T-helper 1 cell treated with Interleukin-12 subunit alpha and Interleukin-12 subunit beta and Interleukin-4 antibody, amounts not matched to agents 30 μg/mL and 1 μg/mL, for 36 hours (primary cell): Measurements from ENCODE around the gene ZNF335.
"Not testable (repeated sequence)": the region's sequence is repeated elsewhere in the genome, so short reads cannot be mapped to it uniquely, and the experiment has no call there.

Source experiments
- H3K27ac Mint-ChIP-seq: one replicate; pipeline ENCODE4 v1.8.0; 2021; ENCODE audit warnings: mild to moderate bottlenecking, mixed read lengths
- H3K27me3 Mint-ChIP-seq: one replicate; pipeline ENCODE4 v1.8.0; 2021; ENCODE audit warnings: low read depth, mixed read lengths
- H3K36me3 Mint-ChIP-seq: one replicate; pipeline ENCODE4 v1.8.0; 2021; ENCODE audit warnings: low read depth, mixed read lengths
- H3K4me1 Mint-ChIP-seq: one replicate; pipeline ENCODE4 v1.8.0; 2021; ENCODE audit warnings: low read depth, mixed read lengths
- H3K4me3 Mint-ChIP-seq: one replicate; pipeline ENCODE4 v1.8.0; 2021; ENCODE audit warnings: mild to moderate bottlenecking, moderate library complexity, mixed read lengths
- H3K9me3 Mint-ChIP-seq: one replicate; pipeline ENCODE4 v1.8.0; 2021; ENCODE audit warnings: mixed read lengths

Gene ZNF335

DNA sequence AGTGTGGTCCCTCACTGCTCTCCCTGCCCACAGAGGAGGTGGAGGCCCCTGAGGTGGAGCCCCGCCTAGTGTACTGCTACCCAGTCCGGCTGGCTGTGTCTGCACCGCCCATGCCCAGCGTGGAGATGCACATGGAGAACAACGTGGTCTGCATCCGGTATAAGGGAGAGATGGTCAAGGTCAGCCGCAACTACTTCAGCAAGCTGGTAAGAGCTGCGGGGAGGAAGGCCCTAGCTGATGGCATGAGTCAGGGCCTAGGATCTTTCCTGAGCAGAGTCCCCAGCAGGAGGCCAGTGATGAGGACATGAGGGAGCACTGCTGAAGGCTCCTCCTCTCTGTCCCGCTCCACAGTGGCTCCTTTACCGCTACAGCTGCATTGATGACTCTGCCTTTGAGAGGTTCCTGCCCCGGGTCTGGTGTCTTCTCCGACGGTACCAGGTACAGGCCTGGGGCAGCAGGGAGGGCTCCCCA, 26.3 kb downstream of the ZNF335 start:
- Mint-ChIP-seq H3K27ac (no peak overlapping the region), H3K4me3 (no peak overlapping the region), H3K9me3 (no peaks in the 10 kb centered on the region), H3K27me3 (no peaks in the 10 kb centered on the region), H3K36me3 (peaks cover 30% of the 10 kb centered on the region), H3K4me1 (no peaks in the 10 kb centered on the region)

DNA sequence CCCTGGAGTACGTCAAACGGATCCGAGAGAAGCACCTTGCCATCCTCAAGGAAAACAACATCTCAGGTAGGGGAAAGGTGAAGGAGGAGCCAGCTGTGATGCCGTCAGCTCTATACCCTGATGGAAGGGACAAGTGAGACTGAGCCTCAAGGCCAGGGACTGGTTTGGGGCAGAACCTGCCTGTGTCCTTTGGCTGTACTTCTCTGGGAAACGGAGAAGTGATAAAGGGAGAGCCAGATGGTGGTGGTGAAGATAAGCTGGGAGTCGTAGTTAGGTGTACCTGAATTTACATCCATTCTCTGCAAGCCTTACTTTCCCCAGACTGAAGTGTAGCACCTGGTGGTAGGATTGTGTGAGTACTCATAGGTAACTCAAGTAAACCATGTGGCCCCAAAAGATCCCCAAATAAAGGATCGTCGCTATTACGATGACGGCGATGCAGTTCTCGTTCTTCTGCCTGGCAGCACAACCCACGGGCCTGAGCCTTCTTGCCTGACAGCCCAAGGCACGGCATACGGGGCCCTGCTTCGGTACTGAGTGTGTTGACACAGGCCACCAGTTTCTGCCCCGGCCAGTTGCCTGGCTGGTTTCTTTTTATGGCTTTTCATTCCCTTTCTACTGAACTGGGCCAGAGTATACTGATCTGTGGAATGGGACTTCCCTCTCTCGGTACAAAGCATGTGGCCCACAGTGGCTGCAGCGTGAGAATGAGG, 26.9 kb downstream of the ZNF335 start:
- Mint-ChIP-seq H3K4me3 (no peak overlapping the region), H3K27me3 (no peaks in the 10 kb centered on the region), H3K4me1 (no peaks in the 10 kb centered on the region)

DNA sequence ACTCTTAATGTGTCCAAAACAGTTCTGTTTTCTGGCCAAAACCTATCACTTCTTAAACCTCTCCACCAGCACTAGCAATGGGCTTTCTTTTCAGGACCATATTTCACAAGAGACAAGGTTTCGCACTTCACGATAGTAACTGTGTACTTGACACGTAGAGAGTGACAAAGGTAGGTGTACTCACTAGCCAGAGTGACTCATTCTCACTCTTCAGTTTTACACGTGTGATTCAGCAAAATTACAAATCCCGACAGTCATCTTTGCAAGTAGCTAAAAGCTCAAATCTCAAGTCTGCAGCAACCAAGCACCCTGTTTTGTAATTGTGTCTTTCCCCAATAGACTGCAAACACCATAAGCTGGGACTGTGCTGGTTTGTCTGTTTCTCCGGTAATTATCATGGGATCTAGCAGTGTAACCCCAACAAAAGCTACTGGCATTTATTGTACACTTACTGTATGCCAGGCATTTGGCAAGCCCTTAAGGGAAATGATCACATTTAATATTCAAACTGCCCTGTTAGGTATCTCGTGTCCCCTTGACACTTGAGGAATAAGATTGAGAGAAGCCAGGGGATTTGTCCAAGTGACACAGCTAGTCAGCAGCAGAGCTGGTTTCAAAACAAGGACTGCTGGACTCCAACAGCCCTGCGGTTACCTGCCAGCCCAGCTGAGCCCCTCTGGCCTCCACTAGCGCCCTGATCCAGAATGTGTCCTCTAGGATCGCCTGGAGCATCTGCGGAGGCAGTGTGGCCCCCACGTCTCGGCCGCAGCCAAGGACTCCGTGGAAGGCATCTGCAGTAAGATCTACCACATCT, 27.6 kb downstream of the ZNF335 start:
- Mint-ChIP-seq H3K9me3 (no peaks in the 10 kb centered on the region), H3K36me3 (peaks cover 34% of the 10 kb centered on the region), H3K4me1 (peaks cover 4% of the 10 kb centered on the region), H3K27me3 (no peaks in the 10 kb centered on the region), H3K27ac (peak overlapping the region; percentile 31), H3K4me3 (no peak overlapping the region)

More for the DNA sequence above, 26.9 kb downstream of the ZNF335 start:
- H3K9me3 Mint-ChIP-seq, result no peaks in the 10 kb centered on the region
- peak overlapping the region; percentile 31 for H3K27ac Mint-ChIP-seq
- peaks cover 30% of the 10 kb centered on the region for H3K36me3 Mint-ChIP-seq

DNA sequence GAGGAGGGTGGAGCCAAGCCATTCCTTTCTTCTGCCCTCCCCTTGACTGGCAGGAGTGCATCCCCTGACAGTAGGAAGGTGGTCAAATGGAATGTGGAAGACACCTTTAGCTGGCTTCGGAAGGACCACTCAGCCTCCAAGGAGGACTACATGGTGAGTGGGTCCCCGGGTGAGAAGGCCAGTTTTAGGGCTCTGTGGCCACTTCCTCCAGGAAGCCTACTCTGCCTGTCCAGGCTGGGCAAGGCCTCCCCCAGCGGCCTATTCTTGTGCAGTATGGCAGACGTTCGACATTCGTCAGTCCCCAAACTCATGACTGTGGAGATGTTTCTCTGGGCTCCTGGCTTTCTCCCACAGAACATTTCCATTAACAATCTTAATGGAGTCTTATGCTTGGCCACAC, 28.4 kb downstream of the ZNF335 start:
- H3K36me3 Mint-ChIP-seq, result peaks cover 32% of the 10 kb centered on the region
- no peak overlapping the region for H3K27ac Mint-ChIP-seq
- no peak overlapping the region for H3K4me3 Mint-ChIP-seq
- H3K4me1 Mint-ChIP-seq, result peaks cover 4% of the 10 kb centered on the region
- H3K27me3 Mint-ChIP-seq, result no peaks in the 10 kb centered on the region
- no peaks in the 10 kb centered on the region for H3K9me3 Mint-ChIP-seq

DNA sequence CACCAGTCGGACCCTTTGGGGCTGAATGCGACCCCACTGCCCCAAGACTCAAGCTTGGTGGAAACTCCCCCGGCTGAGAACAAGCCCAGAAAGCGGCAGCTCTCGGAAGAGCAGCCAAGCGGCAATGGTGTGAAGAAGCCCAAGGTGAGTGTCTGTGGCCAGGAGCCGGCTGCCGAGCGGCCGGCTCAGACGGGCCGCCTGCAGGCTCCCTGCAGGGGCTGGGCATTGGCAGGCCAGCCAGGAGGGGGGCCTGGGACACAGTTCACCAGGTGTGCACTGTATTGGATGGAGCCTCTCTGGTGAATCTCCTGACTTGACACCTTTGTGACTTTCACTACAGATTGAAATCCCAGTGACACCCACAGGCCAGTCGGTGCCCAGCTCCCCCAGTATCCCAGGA, 31.5 kb downstream of the ZNF335 start:
- Mint-ChIP-seq H3K27me3 (no peaks in the 10 kb centered on the region), H3K9me3 (no peaks in the 10 kb centered on the region), H3K36me3 (peaks cover 38% of the 10 kb centered on the region), H3K4me3 (no peak overlapping the region), H3K4me1 (peaks cover 19% of the 10 kb centered on the region), H3K27ac (no peak overlapping the region)

DNA sequence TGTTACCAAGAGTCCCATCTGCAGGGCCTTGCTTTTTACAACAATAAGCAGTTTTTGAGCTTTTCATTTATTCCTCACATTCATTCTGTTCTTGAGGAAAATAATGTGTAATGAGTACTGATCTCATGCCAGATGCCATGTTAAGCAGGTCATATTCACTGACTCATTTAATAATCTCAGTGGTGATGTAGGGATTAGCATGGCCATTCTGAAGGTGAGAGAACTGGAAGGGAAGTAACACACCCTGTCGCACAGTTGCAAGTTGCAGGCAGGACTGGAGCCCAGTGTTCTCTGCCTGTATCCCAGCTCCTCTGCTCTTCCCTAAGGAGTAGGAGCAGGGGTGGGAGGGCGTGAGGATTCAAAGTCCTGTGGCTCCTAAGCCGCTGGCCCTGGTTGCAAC, 31.9 kb downstream of the ZNF335 start:
- Mint-ChIP-seq H3K9me3 (no peaks in the 10 kb centered on the region), H3K27ac (no peak overlapping the region), H3K36me3 (peaks cover 39% of the 10 kb centered on the region), H3K4me3 (no peak overlapping the region), H3K27me3 (no peaks in the 10 kb centered on the region), H3K4me1 (peaks cover 19% of the 10 kb centered on the region)

DNA sequence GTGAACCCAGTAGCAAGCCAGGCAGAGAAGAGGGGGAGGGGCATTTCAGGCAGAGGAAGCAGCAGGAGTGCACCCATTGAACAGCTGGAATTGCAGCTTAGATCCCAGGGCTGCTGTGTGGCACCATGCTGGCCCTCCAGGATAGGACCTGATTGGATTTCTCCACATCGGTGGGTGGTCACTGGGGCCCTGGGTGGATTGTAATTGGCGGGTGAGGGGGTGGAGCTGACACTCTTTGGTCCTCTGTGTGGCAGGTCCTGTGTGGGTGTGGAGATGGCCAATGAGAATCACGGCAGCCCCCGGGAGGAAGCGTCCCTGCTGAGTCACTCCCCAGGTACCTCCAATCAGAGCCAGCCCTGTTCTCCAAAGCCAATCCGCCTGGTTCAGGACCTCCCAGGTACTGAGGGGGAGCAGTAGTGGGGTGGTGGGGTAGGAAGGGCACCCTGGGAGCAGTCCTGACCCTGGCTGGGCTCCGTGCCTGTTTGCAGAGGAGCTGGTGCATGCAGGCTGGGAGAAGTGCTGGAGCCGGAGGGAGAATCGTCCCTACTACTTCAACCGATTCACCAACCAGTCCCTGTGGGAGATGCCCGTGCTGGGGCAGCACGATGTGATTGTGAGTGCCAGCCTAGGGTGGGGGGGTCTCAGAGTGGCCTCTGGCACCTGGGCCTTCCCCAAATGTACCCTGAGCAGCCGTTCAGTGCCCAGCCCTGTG, 33.1 kb downstream of the ZNF335 start:
- Mint-ChIP-seq H3K9me3 (no peaks in the 10 kb centered on the region), H3K36me3 (peaks cover 27% of the 10 kb centered on the region), H3K4me3 (no peak overlapping the region), H3K4me1 (peaks cover 19% of the 10 kb centered on the region), H3K27ac (no peak overlapping the region), H3K27me3 (no peaks in the 10 kb centered on the region)

DNA sequence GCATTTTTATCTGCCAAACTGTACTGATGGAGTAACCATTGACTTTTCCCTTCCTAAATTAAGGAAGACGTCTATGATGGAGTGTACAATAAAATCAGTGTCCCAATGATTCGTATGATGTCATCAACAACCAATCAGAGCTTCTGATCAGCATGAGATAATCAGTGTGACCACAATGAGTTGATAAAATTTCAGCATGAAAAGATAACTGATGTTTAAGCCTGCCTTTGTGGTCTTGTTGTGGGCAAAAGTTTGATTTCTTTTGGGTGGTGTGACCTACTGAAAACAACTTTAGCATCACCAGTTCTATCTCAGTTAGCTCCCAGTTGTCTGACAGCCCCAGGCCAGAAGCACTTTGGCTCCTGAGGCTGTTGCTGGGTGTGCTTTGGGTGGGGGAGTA, 34.2 kb downstream of the ZNF335 start:
- peak overlapping the region; percentile 61 for H3K4me3 Mint-ChIP-seq
- H3K36me3 Mint-ChIP-seq, result peaks cover 25% of the 10 kb centered on the region
- no peaks in the 10 kb centered on the region for H3K27me3 Mint-ChIP-seq
- H3K4me1 Mint-ChIP-seq, result peaks cover 23% of the 10 kb centered on the region
- peak overlapping the region; percentile 43 for H3K27ac Mint-ChIP-seq
- H3K9me3 Mint-ChIP-seq, result no peaks in the 10 kb centered on the region

DNA sequence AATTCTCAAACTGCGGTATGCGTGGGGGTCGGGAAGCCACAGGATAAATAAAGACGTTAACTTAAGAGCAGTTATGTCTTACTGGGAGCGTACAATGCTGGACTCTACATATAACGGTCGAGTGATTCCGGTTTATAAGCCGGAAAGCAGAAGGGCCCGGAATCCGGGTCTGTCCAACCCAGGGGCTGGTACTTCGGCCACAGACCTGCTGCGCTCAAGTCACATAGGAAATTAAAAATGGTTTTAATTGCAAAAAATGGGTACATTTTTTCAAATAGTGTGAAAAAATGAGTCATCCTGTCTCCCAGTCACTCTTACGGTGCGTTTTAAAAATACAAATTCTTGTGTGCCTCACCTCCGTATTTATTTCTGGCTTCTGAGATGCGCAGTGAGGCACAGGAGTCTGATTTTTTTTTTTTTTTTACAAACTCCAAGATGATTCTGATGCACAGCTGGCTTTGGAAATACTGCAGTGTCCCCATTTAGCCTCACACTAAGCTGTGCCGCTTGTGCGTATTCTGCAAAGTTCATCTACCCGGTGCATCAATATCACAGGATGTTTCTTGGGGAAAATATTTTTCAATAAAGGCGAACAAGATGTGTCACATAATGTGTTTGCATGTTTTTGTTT, 36.5 kb downstream of the ZNF335 start:
- no peaks in the 10 kb centered on the region for H3K9me3 Mint-ChIP-seq
- peaks cover 23% of the 10 kb centered on the region for H3K4me1 Mint-ChIP-seq
- peak overlapping the region; percentile 98 for H3K4me3 Mint-ChIP-seq
- H3K27ac Mint-ChIP-seq, result peak overlapping the region; percentile 96
- peaks cover 24% of the 10 kb centered on the region for H3K36me3 Mint-ChIP-seq
- no peaks in the 10 kb centered on the region for H3K27me3 Mint-ChIP-seq

DNA sequence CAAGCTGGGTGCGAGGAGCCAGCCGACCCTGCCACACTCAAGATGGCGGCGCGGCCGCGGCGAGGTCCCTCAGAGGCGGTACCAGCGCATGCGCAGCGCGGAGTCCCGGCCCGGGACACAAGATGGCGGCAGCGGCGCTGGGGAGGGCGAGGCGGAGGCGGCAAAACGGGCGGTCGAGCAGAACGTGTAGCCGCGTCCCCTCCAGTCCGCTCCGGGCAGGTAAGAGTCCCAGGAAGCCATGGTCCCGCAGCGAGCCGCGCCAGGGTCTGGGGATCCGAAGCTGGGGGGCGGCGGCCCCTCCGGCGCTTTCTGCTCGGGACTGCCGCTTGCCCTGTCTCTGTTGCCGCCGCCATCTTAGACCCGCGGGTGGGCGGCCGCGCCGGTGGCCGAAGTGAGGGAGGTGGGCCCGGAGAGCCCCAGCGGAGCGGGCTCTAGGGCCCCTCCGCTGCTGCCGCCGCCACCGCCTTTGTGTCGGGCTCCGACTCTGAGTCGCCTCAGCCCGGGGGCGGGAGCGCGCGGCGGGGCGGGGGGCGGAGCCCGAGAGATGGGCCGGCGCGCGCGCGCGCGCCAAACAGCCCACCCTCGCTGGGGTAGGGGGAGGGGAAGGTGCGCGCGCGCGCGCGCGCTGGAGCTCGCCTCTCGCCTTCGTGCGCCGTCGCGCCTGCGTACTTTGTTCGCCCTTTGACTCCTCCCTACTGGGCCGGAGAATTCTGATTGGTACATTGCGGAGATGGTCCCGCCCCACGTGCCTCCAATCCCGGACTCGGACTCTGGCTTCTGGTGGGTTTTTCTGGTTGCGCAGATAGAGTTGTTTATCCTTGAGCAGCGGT, 37.2 kb downstream of the ZNF335 start, which contains the start of gene PCIF1:
TSS of gene PCIF1 (plus strand) at position 98 of the 830 bp plus-strand sequence. CDS start 4,317 bp downstream, outside the sequence.
- Mint-ChIP-seq H3K27ac (peak within 1 kb of the TSS; percentile 98), H3K4me1 (peaks cover 23% of the 10 kb centered on the region), H3K4me3 (peak within 1 kb of the TSS; percentile 98), H3K27me3 (no peaks in the 10 kb centered on the region), H3K9me3 (no peaks in the 10 kb centered on the region), H3K36me3 (peaks cover 22% of the 10 kb centered on the region)

DNA sequence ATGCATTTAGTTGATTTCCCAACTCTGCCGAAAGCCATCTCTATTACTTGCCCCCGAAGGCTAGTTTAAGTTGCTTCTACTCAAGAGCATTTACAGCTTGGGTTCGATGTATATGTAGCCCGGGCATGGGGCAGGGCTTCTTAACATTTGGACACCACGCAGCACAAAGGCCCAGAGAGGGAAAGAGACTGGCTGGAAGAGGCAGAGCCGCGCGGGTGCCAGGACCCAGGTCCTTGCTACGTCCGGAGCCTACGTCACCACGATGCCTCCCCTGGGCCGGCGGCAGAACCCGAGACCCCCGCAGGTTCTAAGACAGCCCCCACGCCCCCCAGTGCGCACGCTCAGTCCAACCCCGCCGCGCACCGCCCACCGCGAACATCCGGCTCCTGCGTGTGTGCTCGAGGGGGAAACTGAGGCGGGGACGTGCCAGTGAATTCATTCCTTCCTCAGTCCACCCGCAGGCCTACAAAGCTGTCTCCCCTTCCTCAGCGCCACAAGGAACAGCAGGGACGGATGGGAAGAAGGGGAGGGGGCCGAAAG, 37.9 kb downstream of the ZNF335 start:
- H3K4me1 Mint-ChIP-seq, result peaks cover 19% of the 10 kb centered on the region
- no peaks in the 10 kb centered on the region for H3K9me3 Mint-ChIP-seq
- no peaks in the 10 kb centered on the region for H3K27me3 Mint-ChIP-seq
- H3K27ac Mint-ChIP-seq, result peak overlapping the region; percentile 98
- peaks cover 17% of the 10 kb centered on the region for H3K36me3 Mint-ChIP-seq
- H3K4me3 Mint-ChIP-seq, result peak overlapping the region; percentile 91

DNA sequence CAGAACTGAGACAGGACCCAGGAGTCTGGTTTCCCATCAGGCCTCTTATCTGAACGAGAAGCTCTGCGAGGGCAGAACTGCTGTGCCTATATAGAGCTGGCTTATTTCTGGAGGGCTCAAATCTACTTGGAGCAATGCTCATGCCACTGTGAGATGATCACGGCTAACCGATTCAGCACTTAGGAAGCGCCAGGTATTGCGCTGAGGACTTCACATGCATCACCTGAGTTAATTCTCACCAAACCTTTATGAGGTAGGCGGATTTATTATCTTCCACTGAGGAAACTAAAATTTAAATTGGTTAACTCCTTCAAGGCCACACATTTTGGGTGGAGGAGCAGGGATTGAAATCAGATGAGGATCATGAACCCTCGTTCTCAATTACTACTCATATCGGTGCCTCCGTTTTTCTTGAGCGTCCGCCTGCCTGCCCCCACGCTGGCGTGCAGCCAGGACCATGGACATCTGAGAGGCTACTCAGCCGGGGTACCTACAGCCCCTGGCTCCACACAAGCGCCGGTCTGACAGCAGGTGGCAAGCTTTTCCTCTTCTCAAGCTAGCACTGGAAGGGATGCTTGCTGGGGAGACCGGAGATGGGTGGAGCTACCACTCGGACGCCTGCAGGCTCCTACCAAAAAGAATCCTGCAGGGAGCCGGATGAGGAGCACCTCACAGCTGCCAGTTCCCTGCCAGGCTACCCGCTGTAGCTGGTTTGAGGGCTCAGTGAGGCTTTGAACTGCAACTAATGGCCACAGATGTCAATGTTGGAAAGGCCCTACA, 38.5 kb downstream of the ZNF335 start:
- no peaks in the 10 kb centered on the region for H3K9me3 Mint-ChIP-seq
- peak overlapping the region; percentile 91 for H3K4me3 Mint-ChIP-seq
- no peaks in the 10 kb centered on the region for H3K27me3 Mint-ChIP-seq
- H3K27ac Mint-ChIP-seq, result peak overlapping the region; percentile 98
- H3K4me1 Mint-ChIP-seq, result peaks cover 18% of the 10 kb centered on the region
- H3K36me3 Mint-ChIP-seq, result peaks cover 14% of the 10 kb centered on the region

DNA sequence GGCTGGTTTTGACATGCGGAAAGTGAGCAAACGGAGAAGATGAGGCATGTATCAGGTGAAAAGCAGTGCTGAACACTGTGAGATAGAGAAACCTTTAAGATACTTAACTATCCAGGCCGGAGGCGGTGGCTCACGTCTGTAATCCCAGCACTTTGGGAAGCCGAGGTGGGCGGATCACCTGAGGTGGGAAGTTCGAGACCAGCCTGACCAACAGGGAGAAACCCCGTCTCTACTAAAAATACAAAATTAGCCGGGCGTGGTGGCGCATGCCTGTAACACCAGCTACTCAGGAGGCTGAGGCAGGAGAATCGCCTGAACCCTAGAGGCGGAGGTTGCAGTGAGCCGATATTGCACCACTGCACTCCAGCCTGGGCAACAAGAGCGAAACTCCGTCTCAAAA, 40.3 kb downstream of the ZNF335 start:
- not testable (repeated sequence) for H3K27ac Mint-ChIP-seq, H3K36me3 Mint-ChIP-seq, H3K27me3 Mint-ChIP-seq, H3K9me3 Mint-ChIP-seq, H3K4me1 Mint-ChIP-seq, H3K4me3 Mint-ChIP-seq
